SK-N-SH treated with all-trans-retinoic acid at 6 μM for 48 hours (cell line): Measurements from ENCODE around the gene TMEM62.

ENCODE experiments used
- ARNTL ChIP-seq: fragments of 450-650 bp; formaldehyde crosslinking; IDR thresholded peaks from 2 replicates; pipeline ENCODE4 v1.5.0; 2020; ENCODE audit warnings: low read depth, mild to moderate bottlenecking, moderate library complexity, borderline replicate concordance
- ZFP3 ChIP-seq: fragments of 250-450 bp; sonication (Bioruptor Pico); IDR thresholded peaks from 2 replicates; pipeline ENCODE4 v1.5.0; 2020; ENCODE audit warnings: mild to moderate bottlenecking, moderate library complexity
- ZFP30 ChIP-seq: fragments of 450-650 bp; formaldehyde crosslinking; IDR thresholded peaks from 2 replicates; pipeline ENCODE4 v1.5.0; 2022; ENCODE audit warnings: mild to moderate bottlenecking, moderate library complexity
- TF ChIP-seq, protein P1 (sequence below): fragments of 250-450 bp; sonication (Bioruptor Pico); IDR thresholded peaks from 2 replicates; pipeline ENCODE4 v1.8.0; 2020; ENCODE audit warnings: mild to moderate bottlenecking, moderate library complexity, borderline replicate concordance
- TF ChIP-seq, protein P2 (sequence below): fragments of 250-450 bp; sonication (Bioruptor Pico); IDR thresholded peaks from 2 replicates; pipeline ENCODE4 v1.5.1; 2020; ENCODE audit warnings: low read depth, mild to moderate bottlenecking, moderate library complexity

GRCh38 chr15:43207024-43207423 lies 73.6 kb downstream of the TMEM62 start:
- TF ChIP-seq ZFP3 (CRISPR knock-in tag): no peak
- no peak for TF ChIP-seq ARNTL
- TF ChIP-seq, protein P1, sequence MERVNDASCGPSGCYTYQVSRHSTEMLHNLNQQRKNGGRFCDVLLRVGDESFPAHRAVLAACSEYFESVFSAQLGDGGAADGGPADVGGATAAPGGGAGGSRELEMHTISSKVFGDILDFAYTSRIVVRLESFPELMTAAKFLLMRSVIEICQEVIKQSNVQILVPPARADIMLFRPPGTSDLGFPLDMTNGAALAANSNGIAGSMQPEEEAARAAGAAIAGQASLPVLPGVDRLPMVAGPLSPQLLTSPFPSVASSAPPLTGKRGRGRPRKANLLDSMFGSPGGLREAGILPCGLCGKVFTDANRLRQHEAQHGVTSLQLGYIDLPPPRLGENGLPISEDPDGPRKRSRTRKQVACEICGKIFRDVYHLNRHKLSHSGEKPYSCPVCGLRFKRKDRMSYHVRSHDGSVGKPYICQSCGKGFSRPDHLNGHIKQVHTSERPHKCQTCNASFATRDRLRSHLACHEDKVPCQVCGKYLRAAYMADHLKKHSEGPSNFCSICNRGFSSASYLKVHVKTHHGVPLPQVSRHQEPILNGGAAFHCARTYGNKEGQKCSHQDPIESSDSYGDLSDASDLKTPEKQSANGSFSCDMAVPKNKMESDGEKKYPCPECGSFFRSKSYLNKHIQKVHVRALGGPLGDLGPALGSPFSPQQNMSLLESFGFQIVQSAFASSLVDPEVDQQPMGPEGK: no peak
- TF ChIP-seq ZFP30 (CRISPR knock-in tag): no peak
- TF ChIP-seq, protein P2, sequence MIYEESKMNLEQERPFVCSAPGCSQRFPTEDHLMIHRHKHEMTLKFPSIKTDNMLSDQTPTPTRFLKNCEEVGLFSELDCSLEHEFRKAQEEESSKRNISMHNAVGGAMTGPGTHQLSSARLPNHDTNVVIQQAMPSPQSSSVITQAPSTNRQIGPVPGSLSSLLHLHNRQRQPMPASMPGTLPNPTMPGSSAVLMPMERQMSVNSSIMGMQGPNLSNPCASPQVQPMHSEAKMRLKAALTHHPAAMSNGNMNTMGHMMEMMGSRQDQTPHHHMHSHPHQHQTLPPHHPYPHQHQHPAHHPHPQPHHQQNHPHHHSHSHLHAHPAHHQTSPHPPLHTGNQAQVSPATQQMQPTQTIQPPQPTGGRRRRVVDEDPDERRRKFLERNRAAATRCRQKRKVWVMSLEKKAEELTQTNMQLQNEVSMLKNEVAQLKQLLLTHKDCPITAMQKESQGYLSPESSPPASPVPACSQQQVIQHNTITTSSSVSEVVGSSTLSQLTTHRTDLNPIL (CRISPR knock-in tag): no peak
